SK-N-MC (cell line): Measurements from ENCODE around the gene SAMMSON.

Experiments
- DNase-seq: peaks from one replicate; pipeline ENCODE4 v3.0.0-alpha.2; 2011; ENCODE audit warnings: low read depth, low spot score
- H3K27ac ChIP-seq: fragments of 200-600 bp; sonication (generic); 2 replicates; pipeline ENCODE4 v1.5.1; 2016; ENCODE audit warnings: mixed run types
- H3K36me3 ChIP-seq: fragments of 200-600 bp; sonication (generic); 2 replicates; pipeline ENCODE4 v1.6.1; 2017; ENCODE audit warnings: antibody characterized with exemption, low read length, mixed read lengths; ENCODE audit not compliant: insufficient read depth
- H3K4me3 ChIP-seq: fragments of 200-600 bp; sonication (generic); 2 replicates; pipeline ENCODE4 v1.5.1; 2016
- H3K9ac ChIP-seq: fragments of 200-600 bp; sonication (generic); 2 replicates; pipeline ENCODE4 v1.8.0; 2017; ENCODE audit warnings: mixed run types, mixed read lengths; ENCODE audit not compliant: insufficient read length
- H3K9me3 ChIP-seq: fragments of 200-600 bp; sonication (generic); 2 replicates; pipeline ENCODE4 v1.6.1; 2017; ENCODE audit warnings: low read depth, mild to moderate bottlenecking, antibody characterized with exemption, low read length, moderate library complexity, mixed read lengths
- EZH2 ChIP-seq: fragments of 200-600 bp; sonication (generic); IDR thresholded peaks from one replicate; pipeline ENCODE4 v1.6.1; 2017; ENCODE audit warnings: antibody characterized with exemption
- FOXP2 ChIP-seq: optimal IDR thresholded peaks from 2 replicates; pipeline ENCODE3; 2011; ENCODE audit warnings: mild to moderate bottlenecking, moderate library complexity; ENCODE audit not compliant: insufficient read depth; ENCODE audit errors: extremely low read length, control extremely low read depth
- POLR2AphosphoS5 ChIP-seq: IDR thresholded peaks from 2 replicates; pipeline ENCODE4 v1.6.1; 2012; ENCODE audit warnings: mild to moderate bottlenecking, low read depth, low read length, borderline replicate concordance

SAMMSON gene

GRCh38 chr3:70086336-70086735 lies 86.8 kb downstream of the SAMMSON start:
- Histone ChIP-seq H3K27ac (no peak overlapping the region), H3K9me3 (no peaks in the 10 kb centered on the region), H3K4me3 (no peak overlapping the region), H3K9ac (no peak overlapping the region), H3K36me3 (no peaks in the 10 kb centered on the region)
- TF ChIP-seq POLR2AphosphoS5: no peak
- no peak for TF ChIP-seq FOXP2
- TF ChIP-seq EZH2: no peak
- no peak for DNase-seq

- no peaks in the 10 kb centered on the region for H3K9me3 ChIP-seq
- H3K4me3 ChIP-seq: no peak overlapping the region
- H3K36me3 ChIP-seq: no peaks in the 10 kb centered on the region
- no peak for TF ChIP-seq EZH2
- no peak for TF ChIP-seq FOXP2
- no peak for TF ChIP-seq POLR2AphosphoS5
- no peak overlapping the region for H3K9ac ChIP-seq
- no peak for DNase-seq
- no peak overlapping the region for H3K27ac ChIP-seq
Observed at GRCh38 chr3:70090322-70090913, 90.9 kb downstream of the SAMMSON start.

- DNase-seq: no peak
- TF ChIP-seq EZH2 (no peak), POLR2AphosphoS5 (no peak), FOXP2 (no peak)
- no peak overlapping the region for H3K4me3 ChIP-seq
- no peaks in the 10 kb centered on the region for H3K36me3 ChIP-seq
- no peak overlapping the region for H3K27ac ChIP-seq
- H3K9me3 ChIP-seq: no peaks in the 10 kb centered on the region
- H3K9ac ChIP-seq: no peak overlapping the region
Observed at GRCh38 chr3:70094197-70094596, 94.7 kb downstream of the SAMMSON start.

GRCh38 chr3:70095260-70095659 lies 95.7 kb downstream of the SAMMSON start:
- Histone ChIP-seq H3K4me3 (no peak overlapping the region), H3K9me3 (no peaks in the 10 kb centered on the region), H3K36me3 (no peaks in the 10 kb centered on the region), H3K27ac (no peak overlapping the region), H3K9ac (no peak overlapping the region)
- TF ChIP-seq EZH2: no peak
- no peak for TF ChIP-seq FOXP2
- no peak for TF ChIP-seq POLR2AphosphoS5
- no peak for DNase-seq

GRCh38 chr3:70096376-70097066 lies 97.0 kb downstream of the SAMMSON start:
- Histone ChIP-seq H3K36me3 (no peaks in the 10 kb centered on the region), H3K4me3 (no peak overlapping the region), H3K9ac (no peak overlapping the region), H3K9me3 (no peaks in the 10 kb centered on the region), H3K27ac (no peak overlapping the region)
- TF ChIP-seq POLR2AphosphoS5 (no peak), FOXP2 (no peak), EZH2 (no peak)
- DNase-seq: no peak

- Histone ChIP-seq H3K4me3 (no peak overlapping the region), H3K27ac (no peak overlapping the region), H3K9me3 (no peaks in the 10 kb centered on the region), H3K9ac (no peak overlapping the region), H3K36me3 (no peaks in the 10 kb centered on the region)
- no peak for DNase-seq
- TF ChIP-seq FOXP2 (no peak), EZH2 (no peak), POLR2AphosphoS5 (no peak)
Observed at GRCh38 chr3:70097084-70097483, 97.6 kb downstream of the SAMMSON start.

- no peak for DNase-seq
- no peak overlapping the region for H3K27ac ChIP-seq
Observed at GRCh38 chr3:70108072-70108471, 108.5 kb downstream of the SAMMSON start.

GRCh38 chr3:70108546-70108945 lies 109.0 kb downstream of the SAMMSON start:
- no peak overlapping the region for H3K9ac ChIP-seq
- H3K9me3 ChIP-seq: no peaks in the 10 kb centered on the region
- H3K27ac ChIP-seq: no peak overlapping the region
- TF ChIP-seq POLR2AphosphoS5 (no peak), EZH2 (no peak), FOXP2 (no peak)
- DNase-seq: no peak
- H3K4me3 ChIP-seq: no peak overlapping the region
- H3K36me3 ChIP-seq: no peaks in the 10 kb centered on the region

More at GRCh38 chr3:70108072-70108471, 108.5 kb downstream of the SAMMSON start:
- no peak for TF ChIP-seq EZH2
- TF ChIP-seq FOXP2: no peak
- no peak for TF ChIP-seq POLR2AphosphoS5
- Histone ChIP-seq H3K9ac (no peak overlapping the region), H3K36me3 (no peaks in the 10 kb centered on the region), H3K9me3 (no peaks in the 10 kb centered on the region), H3K4me3 (no peak overlapping the region)

- H3K4me3 ChIP-seq: no peak overlapping the region
- no peak for DNase-seq
- TF ChIP-seq POLR2AphosphoS5: no peak
- no peak for TF ChIP-seq EZH2
- no peak for TF ChIP-seq FOXP2
Observed at GRCh38 chr3:70110066-70110465, 110.5 kb downstream of the SAMMSON start.

GRCh38 chr3:70111411-70111810 lies 111.9 kb downstream of the SAMMSON start:
- Histone ChIP-seq H3K9me3 (no peaks in the 10 kb centered on the region), H3K9ac (no peak overlapping the region), H3K4me3 (no peak overlapping the region), H3K27ac (no peak overlapping the region), H3K36me3 (no peaks in the 10 kb centered on the region)
- TF ChIP-seq FOXP2: no peak
- no peak for TF ChIP-seq EZH2
- TF ChIP-seq POLR2AphosphoS5: no peak
- DNase-seq: no peak

More at GRCh38 chr3:70110066-70110465, 110.5 kb downstream of the SAMMSON start:
- no peak overlapping the region for H3K27ac ChIP-seq
- H3K9ac ChIP-seq: no peak overlapping the region
- H3K36me3 ChIP-seq: no peaks in the 10 kb centered on the region
- H3K9me3 ChIP-seq: no peaks in the 10 kb centered on the region
